Measurements from ENCODE around the gene CLNS1A. TPM values are rescaled to one million over a fixed set of nuclear protein-coding genes. Genes with fewer than 3 reads are reported as not detected.
A peak's percentile ranks its signal among the peaks of the same experiment; 100 is the strongest.

Gene CLNS1A
- total RNA-seq, 1 donor from 2014 or later, result 142 TPM

DNA sequence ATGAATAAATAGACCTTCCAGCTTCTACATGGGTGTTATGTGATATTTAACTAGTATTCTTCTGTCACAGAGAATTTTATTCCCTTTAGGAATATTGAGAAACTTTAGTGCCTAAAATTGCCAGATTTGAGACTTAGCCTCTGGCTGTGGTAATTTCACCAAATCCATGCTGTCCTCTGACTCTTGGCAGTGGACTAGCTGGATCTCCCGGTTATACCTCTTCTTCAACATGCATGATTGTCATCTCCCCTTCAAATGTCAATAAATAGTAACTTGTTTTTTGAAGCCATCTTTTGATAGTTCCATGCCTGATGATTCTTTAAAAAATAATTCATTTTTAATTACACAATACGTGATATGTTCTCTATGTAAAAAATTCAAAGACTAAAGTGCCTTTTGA is 39.4 kb downstream of the CLNS1A start:
- no peak for DNase-seq (ENCODE audit: low spot score, unreplicated experiment)
- H3K27me3 Mint-ChIP-seq, result no peaks in the 10 kb centered on the region
- H3K4me3 Mint-ChIP-seq (ENCODE audit: low read depth), result no peak overlapping the region
- no peaks in the 10 kb centered on the region for H3K36me3 Mint-ChIP-seq (ENCODE audit: insufficient read depth)
- H3K9me3 Mint-ChIP-seq (ENCODE audit: low read depth), result no peaks in the 10 kb centered on the region
- no peaks in the 10 kb centered on the region for H3K4me1 Mint-ChIP-seq (ENCODE audit: low read depth)
- TF ChIP-seq, protein P1, sequence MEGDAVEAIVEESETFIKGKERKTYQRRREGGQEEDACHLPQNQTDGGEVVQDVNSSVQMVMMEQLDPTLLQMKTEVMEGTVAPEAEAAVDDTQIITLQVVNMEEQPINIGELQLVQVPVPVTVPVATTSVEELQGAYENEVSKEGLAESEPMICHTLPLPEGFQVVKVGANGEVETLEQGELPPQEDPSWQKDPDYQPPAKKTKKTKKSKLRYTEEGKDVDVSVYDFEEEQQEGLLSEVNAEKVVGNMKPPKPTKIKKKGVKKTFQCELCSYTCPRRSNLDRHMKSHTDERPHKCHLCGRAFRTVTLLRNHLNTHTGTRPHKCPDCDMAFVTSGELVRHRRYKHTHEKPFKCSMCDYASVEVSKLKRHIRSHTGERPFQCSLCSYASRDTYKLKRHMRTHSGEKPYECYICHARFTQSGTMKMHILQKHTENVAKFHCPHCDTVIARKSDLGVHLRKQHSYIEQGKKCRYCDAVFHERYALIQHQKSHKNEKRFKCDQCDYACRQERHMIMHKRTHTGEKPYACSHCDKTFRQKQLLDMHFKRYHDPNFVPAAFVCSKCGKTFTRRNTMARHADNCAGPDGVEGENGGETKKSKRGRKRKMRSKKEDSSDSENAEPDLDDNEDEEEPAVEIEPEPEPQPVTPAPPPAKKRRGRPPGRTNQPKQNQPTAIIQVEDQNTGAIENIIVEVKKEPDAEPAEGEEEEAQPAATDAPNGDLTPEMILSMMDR (IDR thresholded peaks at IDR 0.05; ENCODE audit: unreplicated experiment), result no peak
- no peak overlapping the region for H3K27ac Mint-ChIP-seq

DNA sequence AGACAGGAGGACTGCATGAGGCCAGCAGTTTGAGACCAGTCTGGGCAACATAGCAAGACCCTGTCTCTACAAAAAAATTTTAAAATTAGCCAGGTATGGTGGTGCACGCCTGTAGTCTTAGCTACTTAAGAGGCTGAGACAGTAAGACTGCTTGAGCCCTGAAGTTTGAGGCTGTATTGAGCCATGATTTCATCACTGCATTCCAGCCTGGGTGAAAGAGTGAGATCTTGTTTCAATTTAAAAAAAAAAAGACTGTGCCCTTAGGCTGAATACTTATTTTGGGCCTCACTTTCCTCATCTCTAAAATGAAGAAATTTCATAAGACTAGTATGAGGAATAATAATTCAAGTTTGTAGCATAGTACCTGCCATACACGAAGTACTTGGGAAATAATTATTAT is 41.0 kb downstream of the CLNS1A start:
- TF ChIP-seq, protein P1 (IDR thresholded peaks at IDR 0.05; ENCODE audit: unreplicated experiment), result no peak
- Mint-ChIP-seq H3K4me3 (ENCODE audit: low read depth) (no peak overlapping the region), H3K9me3 (ENCODE audit: low read depth) (no peaks in the 10 kb centered on the region), H3K36me3 (ENCODE audit: insufficient read depth) (no peaks in the 10 kb centered on the region), H3K27me3 (no peaks in the 10 kb centered on the region), H3K4me1 (ENCODE audit: low read depth) (no peaks in the 10 kb centered on the region), H3K27ac (no peak overlapping the region)
- DNase-seq (ENCODE audit: low spot score, unreplicated experiment), result no peak

- H3K36me3 Mint-ChIP-seq (ENCODE audit: insufficient read depth), result no peaks in the 10 kb centered on the region
- no peaks in the 10 kb centered on the region for H3K9me3 Mint-ChIP-seq (ENCODE audit: low read depth)
- H3K27ac Mint-ChIP-seq, result no peak overlapping the region
- no peaks in the 10 kb centered on the region for H3K27me3 Mint-ChIP-seq
- H3K4me1 Mint-ChIP-seq (ENCODE audit: low read depth), result peaks cover 8% of the 10 kb centered on the region
- no peak overlapping the region for H3K4me3 Mint-ChIP-seq (ENCODE audit: low read depth)
- TF ChIP-seq, protein P1 (IDR thresholded peaks at IDR 0.05; ENCODE audit: unreplicated experiment), result no peak
- DNase-seq (ENCODE audit: low spot score, unreplicated experiment), result no peak
Observed at GRCh38 chr11:77593883-77594282, 43.7 kb downstream of the CLNS1A start.

GRCh38 chr11:77592727-77593126 is 44.9 kb downstream of the CLNS1A start:
- H3K9me3 Mint-ChIP-seq (ENCODE audit: low read depth), result no peaks in the 10 kb centered on the region
- no peak for DNase-seq (ENCODE audit: low spot score, unreplicated experiment)
- H3K36me3 Mint-ChIP-seq (ENCODE audit: insufficient read depth), result no peaks in the 10 kb centered on the region
- peaks cover 10% of the 10 kb centered on the region for H3K4me1 Mint-ChIP-seq (ENCODE audit: low read depth)
- H3K4me3 Mint-ChIP-seq (ENCODE audit: low read depth), result no peak overlapping the region
- TF ChIP-seq, protein P1 (IDR thresholded peaks at IDR 0.05; ENCODE audit: unreplicated experiment), result no peak
- H3K27me3 Mint-ChIP-seq, result no peaks in the 10 kb centered on the region
- no peak overlapping the region for H3K27ac Mint-ChIP-seq

DNA sequence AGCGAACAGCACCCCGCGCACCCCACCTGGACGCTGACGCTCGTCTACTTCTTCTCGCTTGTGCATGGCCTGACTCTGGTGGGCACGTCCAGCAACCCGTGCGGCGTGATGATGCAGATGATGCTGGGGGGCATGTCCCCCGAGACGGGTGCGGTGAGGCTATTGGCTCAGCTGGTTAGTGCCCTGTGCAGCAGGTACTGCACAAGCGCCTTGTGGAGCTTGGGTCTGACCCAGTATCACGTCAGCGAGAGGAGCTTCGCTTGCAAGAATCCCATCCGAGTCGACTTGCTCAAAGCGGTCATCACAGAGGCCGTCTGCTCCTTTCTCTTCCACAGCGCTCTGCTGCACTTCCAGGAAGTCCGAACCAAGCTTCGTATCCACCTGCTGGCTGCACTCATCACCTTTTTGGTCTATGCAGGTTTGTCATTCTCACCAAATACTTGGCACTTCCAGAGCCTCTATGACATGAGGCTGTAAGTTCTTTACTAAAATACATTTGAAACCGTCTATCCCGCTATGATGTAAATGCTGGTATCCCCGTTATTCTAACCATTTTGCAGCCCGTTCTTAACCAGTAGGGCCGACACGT is 47.3 kb downstream of the CLNS1A start:
- H3K4me3 Mint-ChIP-seq (ENCODE audit: low read depth), result peak overlapping the region; percentile 85

More for the DNA sequence above, 47.3 kb downstream of the CLNS1A start:
- Mint-ChIP-seq H3K27ac (peak overlapping the region; percentile 95), H3K27me3 (no peaks in the 10 kb centered on the region), H3K4me1 (ENCODE audit: low read depth) (peaks cover 11% of the 10 kb centered on the region), H3K9me3 (ENCODE audit: low read depth) (peaks cover under 1% of the 10 kb centered on the region), H3K36me3 (ENCODE audit: insufficient read depth) (peaks cover under 1% of the 10 kb centered on the region)
- DNase-seq (ENCODE audit: low spot score, unreplicated experiment), result peak; percentile 20
- TF ChIP-seq, protein P1 (IDR thresholded peaks at IDR 0.05; ENCODE audit: unreplicated experiment), result peak; percentile 29

Measured in progenitor cell of endocrine pancreas (in vitro differentiated cells).